DND-41 (cell line): Measurements from ENCODE around the gene TESPA1.

Source experiments
- CTCF ChIP-seq: IDR thresholded peaks from 2 replicates; pipeline ENCODE4 v1.5.1; 2012; ENCODE audit warnings: borderline replicate concordance, low read length, moderate library complexity, mild to moderate bottlenecking; ENCODE audit not compliant: poor library complexity, severe bottlenecking; ENCODE audit errors: extremely low read depth
- EZH2 ChIP-seq: IDR thresholded peaks from 3 replicates; pipeline ENCODE4 v1.6.1; 2012; ENCODE audit warnings: borderline replicate concordance, low read depth, mild to moderate bottlenecking, moderate library complexity, low read length, inconsistent platforms; ENCODE audit not compliant: severe bottlenecking

- TF ChIP-seq CTCF (no peak), EZH2 (no peak)
Observed at GRCh38 chr12:55034218-55034617, 49.7 kb upstream of the TESPA1 start.
